GM12878 (cell line): ENCODE measurements around the gene SESTD1.

Source experiments
- POLR2A ChIP-seq: IDR thresholded peaks from 2 replicates; pipeline ENCODE4 v1.6.1; 2011; ENCODE audit warnings: low read depth, mild to moderate bottlenecking, low read length
- RUNX3 ChIP-seq: IDR thresholded peaks from 2 replicates; pipeline ENCODE4 v1.6.1; 2012; ENCODE audit warnings: low read length, inconsistent platforms
- SMC3 ChIP-seq: IDR thresholded peaks from 2 replicates; pipeline ENCODE4 v1.6.1; 2011; ENCODE audit warnings: low read length, improper control_type of control experiment, borderline replicate concordance
- TF ChIP-seq, protein P1 (sequence below): IDR thresholded peaks from 2 replicates; pipeline ENCODE4 v1.6.1; 2011; ENCODE audit warnings: low read depth, mild to moderate bottlenecking, low read length, moderate library complexity, borderline replicate concordance; ENCODE audit errors: extremely low read depth

DNA sequence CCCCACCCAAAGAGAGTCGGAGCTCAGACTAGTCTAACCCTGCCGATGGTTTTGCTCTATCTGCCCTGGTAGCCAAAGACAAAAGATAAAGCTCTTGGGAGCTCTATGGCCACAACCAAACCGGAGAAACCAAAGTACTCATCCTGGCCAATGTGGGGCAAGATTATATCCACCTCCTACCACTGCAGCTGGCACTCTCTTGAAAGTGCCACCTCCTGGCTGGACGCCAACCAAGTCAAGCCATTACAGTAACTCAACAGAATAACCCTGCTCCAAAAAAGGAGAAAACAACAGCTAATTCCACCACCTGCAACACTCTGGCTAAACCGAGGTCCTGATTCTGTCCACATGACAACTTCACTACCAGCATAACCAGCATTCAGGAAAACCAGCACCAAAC is 57.6 kb downstream of the SESTD1 start:
- no peak for TF ChIP-seq SMC3
- TF ChIP-seq POLR2A = no peak
- TF ChIP-seq, protein P1, sequence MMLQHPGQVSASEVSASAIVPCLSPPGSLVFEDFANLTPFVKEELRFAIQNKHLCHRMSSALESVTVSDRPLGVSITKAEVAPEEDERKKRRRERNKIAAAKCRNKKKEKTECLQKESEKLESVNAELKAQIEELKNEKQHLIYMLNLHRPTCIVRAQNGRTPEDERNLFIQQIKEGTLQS = no peak
- no peak for TF ChIP-seq RUNX3
